ENCODE measurements around the gene ORAI1. TPM values are rescaled to one million over a fixed set of nuclear protein-coding genes. Genes with fewer than 3 reads are reported as not detected.
"Not testable (repeated sequence)": the region's sequence is repeated elsewhere in the genome, so short reads cannot be mapped to it uniquely, and the experiment has no call there.

Gene ORAI1
- total RNA-seq, 2 donors from 2014 or later: 13.7 to 15.5 TPM

- DNase-seq: no peak
- no peak for ATAC-seq
- intact Hi-C loops (cut with DNase I, micrococcal nuclease): no loop called here
Observed at GRCh38 chr12:121634836-121635235, 8.5 kb downstream of the ORAI1 start.

DNA sequence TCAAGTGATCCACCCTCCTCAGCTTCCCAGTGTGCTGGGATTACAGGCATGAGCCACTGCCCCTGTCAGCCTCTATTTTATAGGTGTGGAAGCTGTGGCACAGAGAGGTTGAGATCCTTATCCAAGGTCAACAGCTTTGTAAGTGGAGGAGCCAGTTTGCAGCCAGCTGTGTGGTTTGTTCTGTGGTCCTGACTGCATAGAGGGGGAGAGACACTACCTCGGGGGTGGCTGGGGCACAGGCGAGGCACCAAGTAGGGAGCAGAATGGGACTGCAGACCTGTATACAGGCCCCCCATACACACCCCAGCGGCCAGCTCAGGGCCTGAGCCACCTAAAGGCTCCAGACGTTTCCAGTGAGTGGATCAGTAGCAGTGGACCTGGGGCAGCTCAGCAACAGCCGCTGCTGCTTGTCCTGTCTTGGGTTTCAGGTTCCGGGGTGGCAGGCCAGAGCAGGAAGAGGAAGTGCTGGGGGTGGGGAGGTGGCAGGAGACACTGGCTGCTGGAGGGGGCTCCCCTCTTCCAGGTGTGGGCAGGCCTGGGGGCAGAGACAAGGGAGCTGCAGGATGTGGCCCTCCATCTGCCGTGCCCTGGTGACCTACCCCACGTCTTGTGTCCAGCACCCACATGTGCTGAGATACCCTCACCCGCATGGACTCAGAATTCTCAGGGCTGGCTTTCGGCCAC lies 11.0 kb downstream of the ORAI1 start:
- peak; percentile 44 to 52 for DNase-seq
- peak; percentile 30 for ATAC-seq
- intact Hi-C loops (cut with DNase I, micrococcal nuclease): no loop called here

- no peak for DNase-seq
- no peak for ATAC-seq
- intact Hi-C loops (cut with DNase I, micrococcal nuclease): no loop called here
Observed at GRCh38 chr12:121638298-121639202, 12.2 kb downstream of the ORAI1 start.

DNA sequence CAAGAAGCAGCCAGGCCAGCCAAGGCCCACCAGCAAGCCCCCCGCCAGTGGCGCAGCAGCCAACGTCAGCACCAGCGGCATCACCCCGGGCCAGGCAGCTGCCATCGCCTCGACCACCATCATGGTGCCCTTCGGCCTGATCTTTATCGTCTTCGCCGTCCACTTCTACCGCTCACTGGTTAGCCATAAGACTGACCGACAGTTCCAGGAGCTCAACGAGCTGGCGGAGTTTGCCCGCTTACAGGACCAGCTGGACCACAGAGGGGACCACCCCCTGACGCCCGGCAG lies 15.0 kb downstream of the ORAI1 start:
- no peak for ATAC-seq
- DNase-seq: no peak
- intact Hi-C loops (cut with DNase I, micrococcal nuclease): no loop called here

DNA sequence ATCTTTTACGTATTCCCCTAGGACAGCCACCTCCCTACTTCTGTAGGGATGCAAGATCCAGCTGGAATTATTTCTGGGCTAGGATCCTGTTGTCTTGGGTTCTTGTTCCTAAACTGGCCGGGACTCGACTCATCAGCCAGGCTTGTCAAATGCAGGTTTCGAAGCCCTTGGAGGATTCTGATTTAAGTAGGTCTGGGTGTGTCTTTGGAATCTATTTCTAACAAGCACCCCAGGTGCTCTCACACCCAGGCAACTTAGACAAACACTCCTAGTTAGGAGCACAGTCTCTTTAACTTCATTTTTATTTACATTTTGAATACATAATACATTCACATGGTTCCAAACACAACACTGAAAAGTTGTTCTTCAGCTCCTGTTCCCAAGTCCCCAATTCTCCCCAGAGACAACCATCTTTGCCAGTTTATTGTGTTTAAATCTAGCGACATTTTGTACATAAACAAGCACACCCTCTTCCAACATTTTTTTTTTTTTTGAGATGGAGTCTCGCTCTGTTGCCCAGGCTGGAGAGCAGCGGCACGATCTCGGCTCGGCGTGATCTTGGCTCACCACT lies 22.2 kb downstream of the ORAI1 start:
- no peak for ATAC-seq
- no peak for DNase-seq
- intact Hi-C loops (cut with DNase I, micrococcal nuclease): no loop called here

- intact Hi-C loops (cut with DNase I, micrococcal nuclease): no loop called here
- DNase-seq (no peak), ATAC-seq (no peak)
Observed at GRCh38 chr12:121649322-121649721, 23.0 kb downstream of the ORAI1 start.

- no peak for DNase-seq
- ATAC-seq: no peak
- intact Hi-C loops (cut with DNase I, micrococcal nuclease): no loop called here
Observed at GRCh38 chr12:121649819-121650353, 23.6 kb downstream of the ORAI1 start.

GRCh38 chr12:121651320-121651719 lies 25.0 kb downstream of the ORAI1 start:
- intact Hi-C loops (cut with DNase I, micrococcal nuclease): no loop called here
- ATAC-seq: no peak

DNA sequence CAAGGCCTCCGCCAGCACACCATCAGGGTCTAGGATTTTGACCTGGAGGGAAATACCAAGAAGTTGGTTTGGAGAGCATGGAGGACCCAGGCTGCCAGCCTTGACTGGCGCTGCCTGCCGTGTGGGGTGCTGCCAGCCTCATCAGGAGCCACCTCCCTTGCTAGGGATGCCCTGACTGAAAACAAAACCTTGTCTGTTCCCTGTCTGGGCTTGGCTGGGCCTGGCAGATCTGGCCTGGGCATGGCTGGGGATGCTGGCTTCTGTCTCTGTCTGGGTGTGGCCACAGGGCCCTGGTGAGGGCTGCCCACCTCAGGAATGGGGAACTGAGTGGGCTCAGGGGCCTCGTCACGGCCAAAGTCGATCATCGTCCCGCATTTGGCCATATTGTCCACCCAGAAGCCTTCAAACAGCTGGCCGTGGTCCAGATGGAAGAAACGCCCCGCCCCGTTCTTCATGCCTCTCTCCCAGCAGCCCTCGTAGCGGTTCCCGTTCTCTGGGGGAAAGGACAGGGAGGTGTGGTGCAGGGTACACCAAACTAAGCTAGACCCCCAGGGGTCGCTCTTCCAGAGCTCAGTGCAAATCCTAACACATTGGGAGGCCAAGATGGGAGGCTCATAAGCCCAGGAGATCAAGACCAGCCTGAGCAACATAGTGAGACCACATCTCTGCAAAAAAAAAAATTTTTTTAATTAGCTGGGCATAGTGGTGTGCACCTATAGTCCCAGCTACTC lies 26.6 kb downstream of the ORAI1 start:
- intact Hi-C loops (cut with DNase I, micrococcal nuclease): no loop called here
- DNase-seq (no peak), ATAC-seq (no peak)

More at GRCh38 chr12:121651320-121651719, 25.0 kb downstream of the ORAI1 start:
- DNase-seq: no peak

DNA sequence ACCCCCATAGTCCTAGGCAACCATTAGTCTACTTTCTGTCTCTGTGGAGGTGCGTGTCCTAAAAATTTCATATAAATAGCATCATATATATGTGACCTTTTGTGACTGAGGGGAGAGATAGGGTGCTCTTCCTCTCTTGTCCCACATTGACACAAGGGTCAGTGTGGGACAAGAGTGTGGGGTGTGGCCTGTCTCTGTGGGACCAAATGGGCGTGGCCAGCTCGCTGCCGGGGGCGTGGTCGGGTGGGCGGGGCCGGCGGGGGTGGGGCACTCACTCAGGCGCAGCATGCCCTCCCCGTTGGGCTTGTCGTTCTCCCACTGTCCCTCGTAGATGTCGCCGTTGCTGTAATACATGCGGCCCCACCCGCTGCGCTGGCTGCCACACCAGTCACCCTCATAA lies 27.7 kb downstream of the ORAI1 start:
- intact Hi-C loops (cut with DNase I, micrococcal nuclease): no loop called here
- ATAC-seq (no peak), DNase-seq (no peak)

DNA sequence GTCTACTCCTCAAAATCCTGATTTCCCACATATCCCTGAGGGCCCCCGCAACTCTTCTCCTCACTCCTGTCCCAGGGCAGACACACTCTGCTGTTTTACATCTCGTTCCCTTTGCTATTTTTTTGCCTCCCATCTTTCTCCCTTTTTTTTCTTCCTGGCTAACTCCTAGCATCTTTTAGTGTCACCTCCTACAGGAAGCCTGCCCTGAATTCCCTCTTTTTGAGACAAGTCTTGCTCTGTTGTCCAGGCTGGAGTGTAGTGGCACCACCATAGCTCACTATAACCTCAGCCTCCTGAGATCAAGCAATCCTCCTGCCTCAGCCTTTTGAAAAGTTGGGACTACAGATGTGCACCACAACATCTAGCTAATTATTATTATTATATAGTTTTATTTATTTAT lies 29.8 kb downstream of the ORAI1 start:
- DNase-seq (no peak), ATAC-seq (no peak)
- intact Hi-C loops (cut with DNase I, micrococcal nuclease): no loop called here

DNA sequence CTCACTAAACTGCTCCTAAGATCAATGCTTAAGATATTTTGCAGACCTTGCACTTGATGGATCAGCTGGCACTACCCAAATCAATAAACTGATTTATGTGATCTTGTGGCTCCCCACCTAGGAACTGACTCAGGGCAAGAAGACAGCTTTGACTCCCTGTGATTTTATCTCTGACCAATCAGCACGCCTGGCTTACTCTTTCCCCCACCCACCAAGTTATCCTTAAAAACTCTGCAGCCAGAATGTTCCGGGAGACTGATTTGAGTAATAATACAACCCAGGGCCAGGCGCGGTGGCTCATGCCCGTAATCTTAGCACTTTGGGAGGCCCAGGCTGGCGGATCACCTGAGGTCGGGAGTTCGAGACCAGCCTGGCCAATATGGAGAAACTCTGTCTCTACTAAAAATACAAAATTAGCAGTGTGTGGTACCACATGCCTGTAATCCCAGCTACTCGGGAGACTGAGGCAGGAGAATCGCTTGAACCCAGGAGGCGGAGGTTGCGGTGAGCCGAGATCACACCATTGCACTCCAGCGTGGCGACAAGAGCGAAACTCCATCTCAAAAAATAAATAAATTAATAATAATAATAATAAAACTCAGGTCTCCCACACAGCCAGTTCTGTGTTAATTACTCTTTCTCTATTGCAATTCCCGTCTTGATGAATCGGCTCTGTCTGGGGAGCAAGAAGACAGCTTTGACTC lies 31.1 kb downstream of the ORAI1 start:
- DNase-seq: no peak
- ATAC-seq: no peak
- intact Hi-C loops (cut with DNase I, micrococcal nuclease): no loop called here

DNA sequence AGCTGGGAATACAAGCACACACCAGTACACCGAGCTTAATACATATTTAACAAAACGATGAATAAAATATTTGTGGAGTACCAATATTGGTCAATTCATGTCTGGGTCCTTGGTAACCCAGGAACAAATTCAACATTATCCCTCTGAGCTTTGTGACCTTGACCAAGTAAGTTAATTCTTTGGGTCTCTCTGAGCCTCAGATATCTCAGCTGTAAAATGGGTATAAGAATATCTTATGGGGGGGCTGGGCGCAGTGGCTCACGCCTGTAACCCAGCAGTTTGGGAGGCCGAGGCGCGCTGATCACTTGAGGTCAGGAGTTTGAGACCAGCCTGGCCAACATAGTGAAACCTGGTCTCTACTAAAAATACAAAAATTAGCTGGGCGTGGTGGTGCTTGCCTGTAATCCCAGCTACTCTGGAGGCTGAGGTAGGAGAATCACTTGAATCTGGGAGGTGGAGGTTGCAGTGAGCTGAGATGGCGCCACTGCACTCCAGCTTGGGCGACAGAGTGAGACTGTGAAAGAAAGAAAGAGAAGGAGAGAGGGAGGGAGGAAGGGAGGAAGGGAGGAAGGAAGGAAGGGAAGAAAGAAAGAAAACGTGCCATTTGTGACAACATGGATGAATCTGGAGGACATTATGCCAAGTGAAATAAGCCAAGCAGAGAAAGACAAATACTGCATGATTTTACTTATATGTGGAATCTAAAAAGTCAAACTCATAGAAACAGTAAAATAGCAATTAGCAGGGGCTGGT lies 35.2 kb downstream of the ORAI1 start:
- DNase-seq: not testable (repeated sequence)

GRCh38 chr12:121663610-121663929 lies 37.2 kb downstream of the ORAI1 start:
- no peak for ATAC-seq
- intact Hi-C loops (cut with DNase I, micrococcal nuclease): no loop called here
- no peak for DNase-seq

More for the DNA sequence above, 35.2 kb downstream of the ORAI1 start:
- intact Hi-C loops (cut with DNase I, micrococcal nuclease); ATAC-seq: not testable (repeated sequence)

DNA sequence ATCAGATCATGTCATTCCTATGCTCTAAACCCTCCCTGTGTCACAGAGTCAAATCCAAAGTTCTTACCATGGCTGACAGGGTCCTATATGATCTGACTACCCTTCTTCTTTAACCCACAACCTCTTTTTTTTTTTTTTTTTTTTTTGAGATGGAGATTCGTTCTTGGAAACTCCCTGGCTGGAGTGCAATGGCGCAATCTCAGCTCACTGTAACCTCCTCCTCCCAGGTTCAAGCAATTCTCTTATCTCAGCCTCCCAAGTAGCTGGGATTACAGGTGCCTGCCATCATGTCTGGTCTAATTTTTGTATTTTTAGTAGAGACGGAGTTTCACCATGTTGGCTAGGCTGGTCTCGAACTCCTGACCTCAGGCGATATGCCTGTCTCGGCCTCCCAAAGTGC lies 40.5 kb downstream of the ORAI1 start:
- ATAC-seq; DNase-seq; intact Hi-C loops (cut with DNase I, micrococcal nuclease): not testable (repeated sequence)

GRCh38 chr12:121668750-121669520 lies 42.6 kb downstream of the ORAI1 start:
- intact Hi-C loops (cut with DNase I, micrococcal nuclease): no loop called here

DNA sequence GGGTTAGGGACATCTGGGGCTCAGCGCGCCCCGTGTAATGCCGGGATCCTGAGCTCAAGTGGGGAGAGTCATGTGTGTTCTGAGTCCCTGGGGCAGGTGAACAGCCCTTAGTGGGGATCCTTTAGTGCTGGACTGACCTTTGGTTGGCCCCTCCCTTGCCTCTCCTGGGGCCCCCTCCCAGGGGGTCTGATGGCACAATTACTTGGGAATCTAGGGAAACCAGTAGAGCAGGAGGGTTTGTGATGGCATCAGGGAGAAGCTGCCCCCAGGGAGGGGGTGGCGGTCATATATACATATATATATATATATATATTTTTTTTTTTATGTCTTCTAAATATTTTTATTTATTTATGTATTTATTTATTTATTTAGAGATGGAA lies 43.2 kb downstream of the ORAI1 start, which contains the start of gene MORN3:
TSS of gene MORN3 (minus strand) at position 134 of the 380 bp plus-strand sequence. CDS start 171 bp downstream, outside the sequence.
- intact Hi-C loops (cut with DNase I, micrococcal nuclease): no loop called here
- DNase-seq (no peak), ATAC-seq (no peak)

More at GRCh38 chr12:121668750-121669520, 42.6 kb downstream of the ORAI1 start:
- DNase-seq: peak; percentile 35 to 64
- no peak for ATAC-seq
